GM19395 (cell line): ENCODE measurements around the gene NINJ1.

Source experiments
- ATAC-seq: cut with Tn5 transposase; IDR thresholded peaks from one replicate; pipeline ENCODE4 v1.9.1; 2021; ENCODE audit warnings: mild to moderate bottlenecking, moderate library complexity; ENCODE audit not compliant: unreplicated experiment

NINJ1 gene

GRCh38 chr9:93090091-93090655 is 43.9 kb downstream of the NINJ1 start:
- ATAC-seq = no peak

GRCh38 chr9:93089481-93089991 is 44.5 kb downstream of the NINJ1 start:
- no peak for ATAC-seq

DNA sequence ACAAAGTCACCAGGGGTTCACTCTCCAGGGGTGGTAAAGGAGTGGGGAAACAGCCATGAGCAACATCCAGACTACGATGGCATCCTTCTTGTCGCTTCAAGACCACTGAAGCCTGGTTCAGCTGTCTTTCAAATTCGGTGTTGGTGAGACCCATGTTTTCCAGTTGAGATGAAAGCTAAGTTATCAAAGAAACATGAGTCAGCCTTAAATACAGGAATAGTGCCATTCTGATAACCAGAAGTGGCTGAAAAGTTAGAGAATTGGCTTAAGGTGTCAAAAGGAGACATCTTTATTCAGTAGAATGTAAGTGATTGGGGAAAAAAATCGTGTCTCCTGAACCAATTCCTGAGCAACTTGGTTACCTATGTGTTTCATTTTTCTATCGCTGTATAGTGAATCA is 45.0 kb downstream of the NINJ1 start:
- ATAC-seq = no peak

DNA sequence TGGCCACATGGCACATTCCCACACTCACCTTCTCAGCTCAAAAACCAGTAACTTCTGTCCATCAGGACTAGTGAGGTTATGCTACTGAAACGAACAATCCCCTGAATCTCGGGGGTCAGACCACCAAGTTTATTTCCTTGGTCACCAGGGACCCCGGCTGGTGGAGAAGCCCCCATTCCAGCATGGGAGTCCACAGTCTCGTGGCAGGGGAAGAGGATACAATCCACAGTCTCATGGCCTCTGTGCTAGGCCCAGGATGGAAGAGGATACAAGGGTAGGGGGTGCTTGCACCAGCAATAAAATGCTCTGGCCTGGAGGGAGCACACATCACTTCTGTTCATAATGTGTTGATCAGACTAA is 45.4 kb downstream of the NINJ1 start:
- ATAC-seq = no peak

DNA sequence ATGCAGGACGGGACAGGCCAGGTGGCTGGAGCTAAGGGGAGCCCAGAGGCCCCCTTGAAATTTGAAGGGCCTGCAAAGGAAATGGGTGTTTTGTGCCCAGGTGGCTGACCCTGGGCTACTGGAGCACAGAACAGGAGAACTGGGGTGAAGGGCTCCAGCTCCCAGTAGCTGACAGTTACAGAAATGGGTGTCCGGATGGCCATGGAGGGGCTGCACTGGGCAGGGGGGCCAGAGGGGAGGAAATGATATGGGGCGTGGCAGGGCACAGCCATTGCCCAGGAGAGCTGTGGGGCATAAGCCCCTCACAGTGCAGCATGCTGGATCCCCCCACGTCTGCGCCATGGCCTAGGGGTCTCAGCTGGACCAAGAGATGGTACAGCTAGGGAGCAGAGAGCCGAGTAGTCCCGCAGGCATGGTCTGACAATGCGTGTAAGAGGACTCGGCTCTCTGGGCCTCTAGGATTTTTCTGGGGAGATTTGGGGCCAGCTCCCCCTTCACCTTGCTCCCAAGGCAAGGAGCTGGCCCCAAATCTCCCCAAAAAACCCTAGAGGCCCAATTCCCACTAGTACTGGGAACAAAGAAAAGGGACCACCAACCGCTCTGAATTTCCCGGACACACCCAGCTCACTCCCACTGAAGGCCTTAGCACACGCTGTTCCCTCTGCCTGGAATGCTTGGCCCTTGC is 45.9 kb downstream of the NINJ1 start:
- ATAC-seq = no peak

DNA sequence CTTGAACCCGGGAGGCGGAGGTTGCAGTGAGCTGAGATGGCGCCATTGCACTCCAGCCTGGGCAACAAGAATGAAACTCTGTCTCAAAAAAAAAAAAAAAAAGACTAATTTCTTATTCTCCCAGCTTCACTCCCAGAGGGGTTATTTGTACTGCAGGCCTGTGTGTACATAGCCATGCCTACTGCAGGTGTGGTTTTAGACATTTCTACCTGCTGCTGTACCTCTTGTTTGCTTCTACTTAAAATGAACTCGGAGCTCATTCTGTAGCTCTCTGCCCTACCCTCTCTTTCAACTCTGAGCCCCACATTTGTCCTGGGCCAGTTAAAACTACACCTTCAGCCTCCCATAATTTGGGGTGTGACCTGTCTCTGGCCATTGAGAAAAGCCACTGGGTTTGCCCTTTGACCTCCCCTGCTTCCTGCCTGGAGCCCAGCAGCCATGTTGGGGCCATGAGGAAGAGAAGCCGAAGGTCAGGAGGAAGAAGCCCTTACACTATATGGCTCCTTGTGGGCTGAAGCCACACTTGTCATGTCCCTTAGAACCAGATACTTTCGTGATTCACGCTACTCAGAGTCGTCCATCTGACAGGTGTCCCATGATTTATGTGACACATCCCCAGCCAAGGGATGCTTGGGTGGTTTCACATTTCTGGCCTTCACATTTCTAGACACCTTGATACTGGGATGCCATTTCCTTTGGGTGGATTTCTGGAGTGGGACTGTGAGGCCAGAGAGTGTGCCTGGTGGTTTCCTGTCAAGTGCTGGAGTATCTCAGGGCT is 47.4 kb downstream of the NINJ1 start:
- ATAC-seq = no peak

- no peak for ATAC-seq
Observed at GRCh38 chr9:93085676-93086075, 48.4 kb downstream of the NINJ1 start.

- ATAC-seq = no peak
Observed at GRCh38 chr9:93084471-93084881, 49.6 kb downstream of the NINJ1 start.

GRCh38 chr9:93083592-93084470 is 50.2 kb downstream of the NINJ1 start:
- no peak for ATAC-seq

GRCh38 chr9:93082841-93083411 is 51.1 kb downstream of the NINJ1 start:
- ATAC-seq = no peak

DNA sequence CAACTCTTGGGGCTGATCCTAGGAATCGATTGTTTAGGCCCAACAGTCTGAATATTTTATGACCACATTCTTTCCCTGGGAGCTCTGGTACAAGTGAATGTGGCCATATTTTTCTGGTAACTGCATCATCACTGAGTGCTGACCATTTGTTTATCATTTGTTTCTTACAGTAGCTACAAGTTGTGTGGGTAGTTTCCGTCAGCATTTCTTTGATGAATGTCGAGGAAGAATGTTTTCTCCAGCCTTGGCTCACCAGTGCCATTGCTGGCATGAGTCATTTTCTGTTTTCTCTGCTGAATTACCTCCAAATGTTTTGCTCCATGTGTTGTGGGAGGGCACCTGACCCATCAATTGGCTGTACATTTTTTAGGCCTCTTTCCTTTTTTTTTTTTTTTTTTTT is 52.1 kb downstream of the NINJ1 start:
- ATAC-seq = no peak

DNA sequence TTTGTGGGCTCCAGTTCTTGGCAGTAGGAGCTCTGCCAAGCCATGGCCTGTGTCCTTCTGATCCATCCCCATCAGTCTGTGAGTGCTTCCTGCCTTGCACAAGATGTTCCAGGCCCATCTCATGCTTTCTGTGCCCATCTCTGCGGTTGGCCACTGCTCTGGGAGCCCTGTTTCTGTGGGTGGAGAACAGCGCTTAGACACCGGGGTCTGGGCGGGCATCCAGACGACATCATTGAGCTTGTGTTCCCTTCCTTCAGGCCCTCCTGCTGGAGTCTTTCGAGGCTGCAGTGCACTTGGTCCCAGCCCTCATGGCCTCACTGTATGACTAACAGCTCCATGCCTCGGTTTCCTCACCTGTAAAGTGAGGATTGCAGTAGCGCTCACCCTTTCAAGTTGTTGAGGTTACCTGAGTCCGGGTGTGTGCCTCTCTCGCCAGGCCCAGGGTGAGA is 52.9 kb downstream of the NINJ1 start:
- no peak for ATAC-seq

DNA sequence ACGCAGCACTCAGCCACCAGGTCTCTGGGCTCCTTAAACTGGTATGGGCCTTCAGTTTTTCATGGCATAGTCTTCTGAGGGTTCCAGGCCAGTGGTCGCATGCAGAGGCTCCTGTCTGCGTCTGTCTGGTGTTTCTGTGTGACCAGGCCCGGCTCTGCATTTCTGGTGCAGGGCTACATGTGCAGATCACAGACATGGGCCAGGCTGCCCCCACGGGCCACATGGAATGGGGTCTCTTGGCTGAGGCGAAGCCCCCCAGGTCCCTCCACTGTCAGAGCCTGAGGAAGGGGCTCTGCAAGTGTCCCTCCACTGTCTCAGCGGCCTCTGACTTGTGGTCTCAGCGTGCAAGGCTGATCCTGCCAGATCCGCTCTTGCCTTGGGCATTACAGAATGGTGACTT is 53.6 kb downstream of the NINJ1 start:
- no peak for ATAC-seq

GRCh38 chr9:93079371-93079770 is 54.7 kb downstream of the NINJ1 start:
- ATAC-seq = no peak

DNA sequence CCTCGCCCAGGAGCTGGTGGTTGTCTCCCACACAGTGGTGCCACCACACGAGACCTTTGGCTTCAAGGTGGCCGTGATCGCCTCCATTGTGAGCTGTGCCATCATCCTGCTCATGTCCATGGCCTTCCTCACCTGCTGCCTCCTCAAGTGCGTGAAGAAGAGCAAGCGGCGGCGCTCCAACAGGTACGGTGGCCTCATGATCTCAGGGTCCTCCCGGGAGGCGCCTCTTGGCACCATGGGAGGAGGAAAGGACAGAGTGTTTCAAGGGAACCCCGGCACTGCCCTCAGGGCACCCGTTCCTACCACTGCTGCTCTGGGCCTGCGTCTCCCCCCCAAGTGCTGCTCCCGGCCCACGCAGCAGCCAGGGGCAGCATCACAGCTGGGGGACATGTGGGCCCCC is 56.2 kb downstream of the NINJ1 start:
- ATAC-seq = no peak

DNA sequence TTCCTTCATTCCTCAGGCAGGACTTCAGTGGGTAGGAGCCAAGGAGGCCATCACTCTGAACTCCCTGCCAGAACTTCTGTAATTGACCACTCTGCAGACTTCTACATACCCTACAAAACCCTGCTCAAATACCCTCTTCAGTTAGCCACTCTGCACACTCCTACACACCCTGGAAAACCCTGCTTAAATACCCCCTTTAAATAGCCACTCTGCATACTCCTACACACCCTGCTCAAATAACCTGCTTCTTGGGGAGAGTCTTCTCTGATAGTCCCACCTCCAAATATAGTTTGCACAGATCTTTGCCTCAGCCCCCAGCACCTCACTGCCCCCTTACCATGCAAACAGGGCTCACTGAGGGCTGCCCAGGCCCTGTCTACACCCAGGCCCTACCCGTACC is 56.7 kb downstream of the NINJ1 start:
- no peak for ATAC-seq

GRCh38 chr9:93076792-93077128 is 57.3 kb downstream of the NINJ1 start:
- ATAC-seq = no peak

DNA sequence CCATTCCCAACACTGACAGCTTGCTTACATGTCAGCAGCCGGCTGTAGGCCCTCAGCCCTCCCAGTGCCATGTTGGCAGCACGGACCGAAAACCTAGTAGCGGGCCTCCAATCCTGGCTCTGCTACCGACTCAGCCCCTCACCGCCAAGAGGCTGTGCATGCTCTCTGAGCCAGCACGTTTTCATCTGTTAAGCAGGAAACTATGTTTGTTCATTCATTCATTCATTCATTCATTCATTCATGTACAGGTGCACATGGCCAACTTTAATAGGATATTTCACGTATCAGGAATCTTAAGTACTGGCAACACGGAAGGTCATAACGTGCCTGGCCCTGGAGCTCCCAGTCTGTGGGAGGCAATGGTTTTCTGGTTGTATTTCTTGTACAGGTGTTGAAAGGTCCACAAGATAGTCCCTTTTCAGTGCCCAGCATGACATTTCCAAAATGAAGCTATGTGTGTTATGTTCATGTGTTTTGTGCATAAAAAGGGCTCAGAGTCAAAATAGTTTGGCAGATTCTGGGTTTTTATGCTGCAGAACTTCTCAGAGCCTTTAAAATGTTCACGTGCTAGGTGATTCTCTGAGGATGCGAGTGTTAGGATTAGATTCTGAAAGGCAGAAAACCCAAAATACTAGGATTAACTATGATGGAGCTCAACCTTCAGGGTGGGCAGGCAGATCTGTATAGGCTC is 57.8 kb downstream of the NINJ1 start:
- ATAC-seq = no peak

DNA sequence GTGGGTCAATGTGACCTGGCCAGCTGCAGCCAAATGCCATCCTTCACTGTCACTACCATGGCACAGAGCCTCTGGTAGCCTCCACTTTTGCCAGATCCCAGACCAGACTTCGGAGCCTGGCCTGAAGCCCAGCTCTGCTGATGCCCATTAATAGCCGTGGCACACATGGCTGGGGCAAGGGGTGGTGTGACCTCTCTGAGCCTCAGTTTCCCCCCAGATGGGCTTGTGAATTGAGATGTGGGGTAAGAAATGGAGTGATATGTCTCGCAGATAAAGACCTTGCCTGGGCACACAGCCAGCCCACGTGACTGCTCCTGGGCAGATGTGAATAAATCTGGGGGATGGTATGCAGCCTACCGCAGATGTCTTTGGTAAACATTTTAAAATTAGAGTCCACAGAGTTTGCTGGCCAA is 61.7 kb downstream of the NINJ1 start:
- ATAC-seq = no peak
